HL-60 (cell line): ENCODE results near the gene WWP2.

Experiments used
- POLR2AphosphoS5 ChIP-seq: IDR thresholded peaks from 2 replicates; pipeline ENCODE4 v1.6.1; 2012; ENCODE audit warnings: low read depth
- TF ChIP-seq, protein P1 (sequence below): IDR thresholded peaks from one replicate; pipeline ENCODE4 v1.5.1; 2011; ENCODE audit warnings: low read length, control low read depth, inconsistent platforms; ENCODE audit not compliant: insufficient read depth

DNA sequence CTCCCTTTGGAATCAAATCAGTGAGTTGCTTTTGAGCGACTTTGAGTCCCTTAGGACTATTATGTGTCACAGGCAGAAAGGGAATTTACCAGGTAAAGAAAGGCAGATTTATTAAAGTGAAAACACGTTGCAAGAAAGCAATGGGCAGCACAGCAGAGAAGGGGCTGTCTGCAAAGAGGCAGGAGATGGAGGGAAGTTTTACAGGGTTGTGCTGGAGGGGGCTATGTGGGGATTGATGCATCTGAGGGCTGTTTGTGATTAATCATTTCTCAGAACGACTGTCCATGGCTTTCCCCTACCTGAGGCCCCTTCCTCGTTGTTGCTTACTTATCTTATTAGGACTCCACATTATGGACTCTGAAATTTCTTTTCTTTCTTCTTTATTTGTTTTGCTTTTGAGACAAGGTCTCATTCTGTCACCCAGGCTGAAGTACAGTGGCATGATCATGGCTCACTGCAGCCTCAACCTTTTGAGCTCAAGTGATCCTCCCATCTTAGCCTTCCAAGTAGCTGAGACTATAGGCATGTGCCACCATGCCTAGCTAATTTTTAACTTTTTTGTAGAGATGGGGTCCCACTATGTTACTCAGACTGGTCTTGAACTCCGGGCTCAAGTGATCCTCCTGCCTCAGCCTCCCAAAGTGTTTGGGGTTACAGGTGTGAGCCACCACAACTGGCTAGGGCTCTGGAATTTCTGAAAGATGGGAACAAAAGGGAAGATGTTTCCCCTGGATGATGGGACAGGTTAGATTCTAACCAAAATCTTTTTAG lies 5.5 kb downstream of the WWP2 start:
- TF ChIP-seq, protein P1, sequence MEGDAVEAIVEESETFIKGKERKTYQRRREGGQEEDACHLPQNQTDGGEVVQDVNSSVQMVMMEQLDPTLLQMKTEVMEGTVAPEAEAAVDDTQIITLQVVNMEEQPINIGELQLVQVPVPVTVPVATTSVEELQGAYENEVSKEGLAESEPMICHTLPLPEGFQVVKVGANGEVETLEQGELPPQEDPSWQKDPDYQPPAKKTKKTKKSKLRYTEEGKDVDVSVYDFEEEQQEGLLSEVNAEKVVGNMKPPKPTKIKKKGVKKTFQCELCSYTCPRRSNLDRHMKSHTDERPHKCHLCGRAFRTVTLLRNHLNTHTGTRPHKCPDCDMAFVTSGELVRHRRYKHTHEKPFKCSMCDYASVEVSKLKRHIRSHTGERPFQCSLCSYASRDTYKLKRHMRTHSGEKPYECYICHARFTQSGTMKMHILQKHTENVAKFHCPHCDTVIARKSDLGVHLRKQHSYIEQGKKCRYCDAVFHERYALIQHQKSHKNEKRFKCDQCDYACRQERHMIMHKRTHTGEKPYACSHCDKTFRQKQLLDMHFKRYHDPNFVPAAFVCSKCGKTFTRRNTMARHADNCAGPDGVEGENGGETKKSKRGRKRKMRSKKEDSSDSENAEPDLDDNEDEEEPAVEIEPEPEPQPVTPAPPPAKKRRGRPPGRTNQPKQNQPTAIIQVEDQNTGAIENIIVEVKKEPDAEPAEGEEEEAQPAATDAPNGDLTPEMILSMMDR, result no peak
- TF ChIP-seq POLR2AphosphoS5, result no peak
